ENCODE data around the gene DDX50.
A peak's percentile ranks its signal among the peaks of the same experiment; 100 is the strongest.
"Not testable (repeated sequence)": the region's sequence is repeated elsewhere in the genome, so short reads cannot be mapped to it uniquely, and the experiment has no call there.

DDX50 gene

GRCh38 chr10:68901105-68901927, at the start of gene DDX50:
Gene DDX50 (plus strand): TSS chr10:68901315. CDS start chr10:68901385, 70 bp downstream.
- DNase-seq (ENCODE audit: low read depth in 2 of 2), result peak; percentile 92 to 94

GRCh38 chr10:68856352-68856751, 44.8 kb upstream of the DDX50 start:
- DNase-seq (ENCODE audit: low read depth in 2 of 2), result no peak

- no peak for DNase-seq (ENCODE audit: low read depth in 2 of 2)
Observed at GRCh38 chr10:68857005-68857404, 44.1 kb upstream of the DDX50 start.

DNA sequence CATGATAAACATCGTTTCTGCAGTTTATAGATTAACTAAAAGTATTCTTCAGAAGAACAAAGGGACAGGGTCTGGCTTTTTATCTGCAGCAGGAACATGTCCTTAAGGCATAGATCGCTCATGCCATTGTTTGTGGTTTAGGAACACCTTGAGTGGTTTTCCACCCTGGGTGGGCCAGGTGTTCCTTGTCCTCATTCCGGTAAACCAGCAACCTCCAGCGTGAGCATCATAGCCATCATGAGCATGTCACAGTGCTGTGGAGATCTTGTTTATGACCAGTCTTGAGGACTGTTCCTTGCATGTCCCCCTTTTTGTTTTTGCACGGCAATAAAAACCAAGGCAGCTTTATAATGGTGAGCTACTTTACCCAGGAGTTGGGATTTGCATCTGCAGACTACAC, 39.9 kb upstream of the DDX50 start:
- DNase-seq (ENCODE audit: low read depth in 2 of 2), result no peak

GRCh38 chr10:68864611-68865010, 36.5 kb upstream of the DDX50 start:
- no peak for DNase-seq (ENCODE audit: low read depth in 2 of 2)

DNA sequence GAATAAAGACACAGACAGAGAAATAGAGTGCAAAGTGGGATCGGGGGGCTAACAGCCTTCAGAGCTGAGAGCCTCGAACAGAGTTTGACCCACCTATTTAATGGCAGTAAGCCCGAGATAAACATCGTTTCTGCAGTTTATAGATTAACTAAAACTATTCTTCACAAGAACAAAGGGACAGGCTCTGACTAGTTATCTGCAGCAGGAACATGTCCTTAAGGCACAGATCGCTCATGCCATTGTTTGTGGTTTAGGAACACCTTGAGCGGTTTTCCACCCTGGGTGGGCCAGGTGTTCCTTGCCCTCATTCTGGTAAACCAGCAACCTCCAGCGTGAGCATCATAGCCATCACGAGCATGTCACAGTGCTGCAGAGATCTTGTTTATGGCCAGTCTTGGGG, 32.9 kb upstream of the DDX50 start:
- not testable (repeated sequence) for DNase-seq (ENCODE audit: low read depth in 2 of 2)

- DNase-seq (ENCODE audit: low read depth in 2 of 2), result no peak
Observed at GRCh38 chr10:68869623-68870022, 31.5 kb upstream of the DDX50 start.

DNA sequence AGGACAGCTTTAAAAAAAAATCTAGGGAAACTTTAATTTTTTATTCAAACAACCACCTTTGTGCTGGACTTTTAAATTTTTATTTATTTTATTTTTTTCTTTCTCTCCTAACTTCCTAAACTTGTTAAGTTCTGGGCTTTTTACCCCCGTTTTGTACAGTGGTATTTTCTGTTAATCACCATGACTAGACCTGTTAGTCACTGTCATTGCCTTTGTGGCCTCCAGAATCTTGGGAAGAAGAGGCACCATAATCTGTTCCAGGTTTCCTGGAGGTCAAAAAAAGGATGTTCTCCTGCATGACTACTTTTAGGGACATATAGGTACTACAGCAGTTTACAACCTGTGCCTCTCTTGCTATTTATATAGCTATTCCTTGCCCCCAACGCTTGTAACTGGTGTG, 31.1 kb upstream of the DDX50 start:
- no peak for DNase-seq (ENCODE audit: low read depth in 2 of 2)

- no peak for DNase-seq (ENCODE audit: low read depth in 2 of 2)
Observed at GRCh38 chr10:68870545-68871104, 30.5 kb upstream of the DDX50 start.

GRCh38 chr10:68871105-68871711, 29.9 kb upstream of the DDX50 start:
- DNase-seq (ENCODE audit: low read depth in 2 of 2), result no peak

DNA sequence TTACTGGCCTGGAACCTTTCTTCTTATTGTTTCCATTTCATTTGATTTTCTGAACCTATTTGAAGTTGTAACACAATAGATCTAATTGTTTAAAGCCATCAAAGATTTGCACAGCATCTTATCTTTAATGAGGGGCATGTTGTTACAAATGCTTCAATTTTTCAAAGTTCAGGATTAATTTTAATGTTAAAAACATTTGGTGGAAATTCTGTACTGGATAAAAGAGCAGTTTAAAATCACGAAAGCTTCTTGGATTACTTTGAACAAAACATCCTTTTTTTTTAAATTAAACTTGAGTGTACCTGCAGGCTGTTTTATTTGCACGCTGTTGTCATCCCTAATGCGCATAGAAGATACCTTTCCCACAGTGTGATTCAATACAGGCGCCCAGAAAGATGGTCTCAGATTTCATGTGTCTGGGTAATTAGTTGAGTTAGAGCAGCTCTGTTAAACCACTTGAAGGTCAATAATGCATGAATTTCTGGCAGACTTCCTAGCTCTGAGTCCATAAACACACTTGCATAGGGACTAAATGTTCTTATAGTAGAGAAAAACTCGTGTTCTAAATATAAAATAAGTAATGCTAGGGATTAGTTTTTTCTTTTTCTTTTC, 29.3 kb upstream of the DDX50 start:
- no peak for DNase-seq (ENCODE audit: low read depth in 2 of 2)

DNA sequence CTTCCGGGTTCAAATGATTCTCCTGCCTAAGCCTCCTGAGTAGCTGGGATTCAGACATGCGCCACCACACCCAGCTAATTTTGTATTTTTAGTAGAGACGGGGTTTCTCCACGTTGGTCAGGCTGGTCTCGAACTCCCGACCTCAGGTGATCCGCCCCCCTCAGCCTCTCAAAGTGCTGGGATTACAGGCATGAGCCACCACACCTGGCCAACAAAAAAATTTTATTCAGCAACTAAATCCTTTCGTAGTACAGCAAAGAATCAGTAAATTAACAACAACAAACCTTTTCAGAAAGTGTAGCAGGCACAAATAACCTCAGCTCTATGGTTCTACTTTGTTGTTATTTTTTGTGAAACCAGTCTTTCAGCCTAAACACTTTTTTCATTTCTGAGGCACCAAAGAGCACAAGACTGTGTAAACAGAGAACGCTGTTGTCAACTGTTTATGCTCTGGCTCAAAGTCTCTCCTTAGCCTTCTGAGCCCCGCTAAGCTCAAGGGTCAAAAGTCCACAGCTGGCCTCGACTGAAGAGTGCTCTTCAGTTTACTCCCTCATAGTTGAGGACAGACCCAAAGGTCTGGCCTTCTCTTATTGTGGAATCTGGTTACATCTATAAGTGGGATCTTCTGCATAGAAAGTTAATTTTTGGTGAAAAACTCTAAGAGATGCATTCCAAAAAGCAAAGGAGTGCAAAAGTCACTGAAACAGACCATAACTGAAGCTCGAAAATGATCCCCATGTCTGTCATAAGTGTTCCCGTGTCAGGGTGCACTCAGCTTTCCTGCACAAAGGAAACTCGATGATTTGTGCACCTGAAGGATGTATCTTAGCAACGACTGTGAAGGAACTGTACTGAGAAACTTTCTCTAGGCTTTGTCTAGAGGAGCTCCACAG, 24.6 kb upstream of the DDX50 start:
- no peak for DNase-seq (ENCODE audit: low read depth in 2 of 2)

DNA sequence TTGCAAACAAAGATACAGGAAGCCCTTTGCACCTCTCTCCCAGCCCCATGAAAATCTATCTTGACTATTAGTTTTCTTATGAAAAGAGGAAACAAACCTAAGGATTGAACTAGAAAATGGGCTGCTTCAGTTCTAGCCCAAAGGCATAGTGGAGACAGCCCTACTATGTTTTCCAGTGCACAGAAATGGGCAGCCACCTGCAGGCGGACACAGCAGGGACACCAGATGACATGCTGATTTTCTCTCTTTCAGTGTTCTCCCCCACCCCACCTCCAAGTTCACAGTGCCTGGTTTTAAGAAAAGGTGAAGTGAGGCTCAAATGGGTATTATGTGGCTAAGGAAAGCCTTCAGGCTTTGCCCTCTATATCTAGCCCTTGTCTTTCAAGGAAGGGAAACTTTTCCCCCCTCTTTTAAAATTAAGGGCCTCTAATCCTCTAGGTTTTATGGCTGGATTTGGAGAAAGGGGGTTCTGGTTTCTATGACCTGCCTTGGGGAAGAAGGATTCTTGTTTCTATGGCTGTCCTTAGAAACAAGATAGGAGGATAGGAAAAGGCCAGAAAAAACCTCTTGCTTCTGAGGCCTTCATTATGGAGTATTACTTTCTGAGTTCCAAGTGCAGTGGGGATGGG, 23.5 kb upstream of the DDX50 start:
- DNase-seq (ENCODE audit: low read depth in 2 of 2), result no peak

DNA sequence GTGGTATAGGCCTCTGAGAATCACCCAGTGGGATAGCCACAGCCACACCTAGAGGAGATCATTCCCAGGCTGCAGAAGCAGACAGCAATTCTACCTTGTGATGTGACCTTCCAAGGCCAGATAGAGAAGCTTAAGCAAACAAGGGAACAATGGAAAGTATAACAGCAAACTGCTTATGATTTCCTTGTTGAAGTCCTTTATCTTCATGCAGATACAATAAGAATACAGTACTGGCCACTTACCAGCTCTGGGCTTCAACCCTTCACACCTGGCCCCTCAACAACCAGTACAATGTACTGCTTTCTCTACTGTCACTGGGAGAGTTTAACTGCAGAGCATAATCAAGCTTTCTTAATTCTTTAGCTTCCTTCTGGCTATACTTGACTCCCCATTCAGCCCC, 22.6 kb upstream of the DDX50 start:
- DNase-seq (ENCODE audit: low read depth in 2 of 2), result no peak

DNA sequence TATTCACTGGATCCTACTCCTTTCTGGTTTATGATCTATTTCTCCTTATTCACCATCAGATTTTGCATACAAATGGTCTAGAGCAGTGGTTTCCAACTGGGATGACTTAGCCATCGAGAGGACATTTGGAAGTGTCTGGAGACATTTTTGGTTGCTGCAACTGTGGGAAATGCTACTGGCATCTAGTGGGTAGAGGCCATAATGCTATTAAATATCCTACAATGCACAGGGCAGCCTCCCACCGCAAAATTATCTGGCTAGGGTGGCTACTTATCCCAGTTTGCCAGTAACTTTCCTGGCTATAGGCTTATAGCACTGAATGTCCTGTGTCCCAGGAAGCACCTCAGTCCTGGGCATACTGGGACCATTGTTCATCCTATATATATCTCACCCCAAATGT, 21.5 kb upstream of the DDX50 start:
- DNase-seq (ENCODE audit: low read depth in 2 of 2), result no peak

DNA sequence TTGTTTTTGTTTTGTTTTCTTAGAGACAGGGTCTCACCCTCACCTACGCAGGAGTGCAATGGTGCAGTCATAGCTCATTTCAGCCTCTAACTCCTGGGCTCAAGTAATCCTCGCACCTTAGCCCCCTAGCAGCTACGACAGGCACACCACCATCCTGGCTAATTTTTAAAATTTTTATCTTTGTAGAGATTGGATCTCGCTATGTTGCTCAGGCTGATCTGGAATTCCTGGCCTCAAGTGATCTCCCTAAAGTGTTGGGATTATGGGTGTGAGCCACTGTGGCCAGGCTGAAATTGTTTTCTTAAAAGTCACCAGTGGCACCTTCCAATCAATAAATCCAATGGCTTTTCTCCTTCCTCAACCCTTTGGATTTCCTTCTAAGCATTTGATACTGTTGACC, 20.9 kb upstream of the DDX50 start:
- DNase-seq (ENCODE audit: low read depth in 2 of 2), result no peak

DNA sequence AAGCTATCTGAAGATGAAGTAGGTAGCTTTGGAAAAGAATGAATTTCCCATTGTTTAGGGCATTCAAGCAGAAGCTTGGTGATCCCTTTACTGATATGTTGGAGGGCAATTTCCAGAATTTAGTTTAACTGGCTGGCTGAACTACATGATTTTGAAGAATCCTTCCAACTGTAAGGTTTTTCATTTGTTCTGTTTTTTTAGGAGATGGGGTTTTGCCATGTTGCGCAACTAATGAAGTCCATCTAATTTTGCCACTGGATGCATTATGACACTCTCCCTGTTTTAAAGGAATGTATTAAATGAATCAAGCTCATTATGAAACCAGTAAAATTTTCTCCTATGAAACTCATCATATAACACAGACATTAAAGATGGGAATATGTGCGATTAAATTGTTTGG, 6.1 kb upstream of the DDX50 start:
- no peak for DNase-seq (ENCODE audit: low read depth in 2 of 2)

GRCh38 chr10:68897336-68897741, 3.8 kb upstream of the DDX50 start:
- DNase-seq (ENCODE audit: low read depth in 2 of 2), result no peak

GRCh38 chr10:68899186-68899745, 1.8 kb upstream of the DDX50 start:
- no peak for DNase-seq (ENCODE audit: low read depth in 2 of 2)

DNA sequence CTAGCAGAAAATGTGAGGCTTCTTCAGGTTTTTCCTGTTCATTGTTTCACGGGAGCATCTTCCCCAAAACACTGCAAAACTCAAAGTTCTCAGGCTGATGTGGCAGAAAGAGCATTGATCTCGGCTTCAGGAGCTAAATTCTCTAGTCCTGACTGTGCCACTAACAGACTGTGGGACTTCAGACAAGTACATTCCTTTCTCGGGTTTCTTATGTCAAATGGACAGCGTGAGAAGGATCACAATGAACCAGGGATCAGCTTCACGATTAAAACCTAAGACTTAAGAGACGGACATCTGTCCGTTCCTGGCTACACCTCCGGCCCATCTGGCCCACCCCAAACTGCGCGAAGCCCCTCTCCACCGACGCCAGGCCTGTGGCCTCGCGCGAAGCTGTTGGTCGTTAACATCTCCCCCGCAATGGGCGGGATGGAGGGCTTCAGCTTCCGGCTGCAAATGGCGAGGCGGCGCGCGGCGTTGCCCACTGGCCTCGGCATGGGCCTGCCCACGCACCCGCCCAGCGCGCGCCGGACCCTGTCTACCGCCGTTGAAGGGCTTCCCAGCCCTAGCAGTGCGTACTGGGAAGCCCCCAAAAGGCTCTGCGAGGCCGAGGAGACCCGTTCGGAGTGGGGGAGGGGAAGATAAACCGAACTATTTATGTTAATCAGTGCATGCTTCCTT, 549 bp upstream of the DDX50 start:
- no peak for DNase-seq (ENCODE audit: low read depth in 2 of 2)
